IMR-90 (cell line): Measurements from ENCODE around the gene APOL2. TPM values are rescaled to one million over a fixed set of nuclear protein-coding genes. Genes with fewer than 3 reads are reported as not detected.
"Not testable (repeated sequence)": the region's sequence is repeated elsewhere in the genome, so short reads cannot be mapped to it uniquely, and the experiment has no call there.

Experiments used
- ATAC-seq: fragments of 200-7000 bp; cut with Tn5 transposase; 2 replicates; pipeline ENCODE4 v1.9.1; 2020; ENCODE audit warnings: low read depth, mild to moderate bottlenecking, moderate library complexity
- BruUV-seq: library from RNA; stranded (reverse); fragments of 400-500 nt; replicated peaks from 2 replicates; lab custom pipeline; 2021; lab: Mats Ljungman, UMichigan
- CTCF ChIA-PET: fragments of 300-600 bp; formaldehyde crosslinking; extraction: SDS; loops from one replicate; lab custom pipeline; 2021; ENCODE audit warnings: antibody characterized with exemption; lab: Yijun Ruan, JAX
- POLR2A ChIA-PET: fragments of 300-600 bp; sonication (Branson Sonifier 250); formaldehyde crosslinking; loops from one replicate; lab custom pipeline; 2022; ENCODE audit warnings: antibody characterized with exemption; ENCODE audit not compliant: unreplicated experiment; lab: Charles Lee
- DNase-seq: peaks from one replicate; pipeline ENCODE4 v3.0.0; 2013
- H2AFZ ChIP-seq: replicated peaks from 2 replicates; pipeline ENCODE3; 2013; ENCODE audit warnings: low read length, mild to moderate bottlenecking; ENCODE audit not compliant: poor library complexity
- H2AK5ac ChIP-seq: 2 replicates; pipeline ENCODE4 v1.6.1; 2013; ENCODE audit warnings: low read depth, low read length, inconsistent platforms
- H2AK9ac ChIP-seq: replicated peaks from 2 replicates; pipeline ENCODE3; 2013; ENCODE audit warnings: mild to moderate bottlenecking, low read depth, low read length, moderate library complexity; ENCODE audit not compliant: poor library complexity
- H2BK120ac ChIP-seq: 2 replicates; pipeline ENCODE4 v1.6.1; 2013; ENCODE audit warnings: low read depth, low read length, inconsistent platforms
- H2BK15ac ChIP-seq: 3 replicates; pipeline ENCODE4 v1.6.1; 2013; ENCODE audit warnings: low read depth, low read length, inconsistent platforms
- H2BK20ac ChIP-seq: 2 replicates; pipeline ENCODE4 v1.6.1; 2013; ENCODE audit warnings: low read depth, mild to moderate bottlenecking, inconsistent platforms, low read length, moderate library complexity
- H2BK5ac ChIP-seq: 2 replicates; pipeline ENCODE4 v1.6.1; 2013; ENCODE audit warnings: mild to moderate bottlenecking, low read depth, low read length, inconsistent platforms; ENCODE audit not compliant: poor library complexity, severe bottlenecking
- H3K14ac ChIP-seq: replicated peaks from 2 replicates; pipeline ENCODE4 v1.6.1; 2013; ENCODE audit warnings: low read depth, low read length, inconsistent platforms
- H3K18ac ChIP-seq: 2 replicates; pipeline ENCODE4 v1.6.1; 2013; ENCODE audit warnings: low read depth, low read length, control low read depth
- H3K23ac ChIP-seq: 2 replicates; pipeline ENCODE4 v1.6.1; 2013; ENCODE audit warnings: low read depth, low read length, inconsistent platforms
- H3K27ac ChIP-seq: 2 replicates; pipeline ENCODE4 v1.5.1; 2013; ENCODE audit warnings: mild to moderate bottlenecking, control low read depth, low read length; ENCODE audit not compliant: insufficient read depth
- H3K27me3 ChIP-seq: 2 replicates; pipeline ENCODE4 v1.6.1; 2013; ENCODE audit warnings: low read length; ENCODE audit not compliant: control insufficient read depth, insufficient read depth
- H3K36me3 ChIP-seq: 2 replicates; pipeline ENCODE4 v1.6.1; 2013; ENCODE audit warnings: low read length, mixed read lengths; ENCODE audit not compliant: control insufficient read depth, insufficient read depth
- H3K4ac ChIP-seq: 2 replicates; pipeline ENCODE4 v1.6.1; 2013; ENCODE audit warnings: low read depth, low read length, inconsistent platforms
- H3K4me1 ChIP-seq: 2 replicates; pipeline ENCODE4 v1.6.1; 2013; ENCODE audit warnings: low read length, mixed read lengths; ENCODE audit not compliant: control insufficient read depth, insufficient read depth
- H3K4me2 ChIP-seq: 2 replicates; pipeline ENCODE4 v1.6.1; 2013; ENCODE audit warnings: low read depth, mild to moderate bottlenecking, control low read depth, low read length, moderate library complexity
- H3K4me3 ChIP-seq: 2 replicates; pipeline ENCODE4 v1.5.1; 2013; ENCODE audit warnings: low read depth, mild to moderate bottlenecking, control low read depth, low read length, moderate library complexity; ENCODE audit not compliant: insufficient read depth
- H3K56ac ChIP-seq: 2 replicates; pipeline ENCODE4 v1.6.1; 2013; ENCODE audit warnings: low read length, inconsistent platforms; ENCODE audit not compliant: insufficient read depth; ENCODE audit errors: extremely low read depth
- H3K79me1 ChIP-seq, 2 experiments: 2 replicates each; pipeline ENCODE4 v1.6.1; 2013; ENCODE audit warnings: low read length in 2 of 2, inconsistent platforms in 1 of 2, low read depth in 1 of 2
- H3K9ac ChIP-seq: 2 replicates; pipeline ENCODE4 v1.6.1; 2013; ENCODE audit warnings: low read depth, low read length, control low read depth
- H3K9me1 ChIP-seq: 2 replicates; pipeline ENCODE4 v1.6.1; 2013; ENCODE audit warnings: low read length, inconsistent platforms; ENCODE audit not compliant: insufficient read depth
- H3K9me3 ChIP-seq: 2 replicates; pipeline ENCODE4 v1.6.1; 2013; ENCODE audit warnings: low read length; ENCODE audit not compliant: control insufficient read depth, insufficient read depth
- H4K20me1 ChIP-seq: 2 replicates; pipeline ENCODE4 v1.6.1; 2013; ENCODE audit warnings: low read length, inconsistent platforms; ENCODE audit not compliant: insufficient read depth
- H4K5ac ChIP-seq: 2 replicates; pipeline ENCODE4 v1.6.1; 2013; ENCODE audit warnings: mild to moderate bottlenecking, low read depth, low read length, control low read depth
- H4K8ac ChIP-seq, 2 experiments: 2 replicates each; pipeline ENCODE4 v1.6.1; 2013; ENCODE audit warnings: low read depth in 2 of 2, low read length in 2 of 2, control low read depth in 1 of 2, inconsistent platforms in 1 of 2
- H4K91ac ChIP-seq: 2 replicates; pipeline ENCODE4 v1.6.1; 2013; ENCODE audit warnings: low read depth, low read length, inconsistent platforms; ENCODE audit not compliant: insufficient read depth
- FOS ChIP-seq: fragments of 150-350 bp; IDR thresholded peaks from 2 replicates; pipeline ENCODE4 v1.6.1; 2016; ENCODE audit warnings: low read depth, low read length
- RAD21 ChIP-seq: IDR thresholded peaks from 2 replicates; pipeline ENCODE4 v1.6.1; 2012; ENCODE audit warnings: low read length, improper control_type of control experiment
- SMC3 ChIP-seq: fragments of 150-350 bp; IDR thresholded peaks from 2 replicates; pipeline ENCODE4 v1.6.1; 2016; ENCODE audit warnings: low read depth, mild to moderate bottlenecking, antibody characterized with exemption, low read length, moderate library complexity
- WGBS, 2 experiments: methylation state at CpG; one replicate each; pipeline versions ENCODE4 v1.1.5 to v1.1.7; 2013; ENCODE audit warnings: missing lambda C conversion rate in 2 of 2; ENCODE audit not compliant: insufficient read length in 1 of 2; ENCODE audit errors: extremely low coverage in 2 of 2; 5-methylcytosine and 5-hydroxymethylcytosine counted together
- dilution Hi-C: fragments of 300-500 bp; cut with HindIII; formaldehyde crosslinking; loops from one replicate; pipeline ENCODE4 v1.14.3; 2018; ENCODE audit warnings: low sequenced_read_pairs; ENCODE audit not compliant: unreplicated experiment
- in situ Hi-C: fragments of 300-500 bp; cut with MboI; formaldehyde crosslinking; loops from 3 replicates; pipeline ENCODE4 v1.14.3; 2019; ENCODE audit warnings: low sequenced_read_pairs, inconsistent platforms, mixed read lengths
- intact Hi-C: fragments of 100-400 bp; cut with micrococcal nuclease; formaldehyde crosslinking; loops from 2 replicates; pipeline ENCODE4 v1.10.0; 2022
- polyA plus RNA-seq, 3 experiments: library from polyadenylated mRNA; depleted of rRNA; stranded (reverse); fragments of >200 nt; gene quantifications; 2 replicates each; pipeline ENCODE4 v1.2.3, GENCODE V29; 2012; ENCODE audit warnings: low replicate concordance in 1 of 3
- total RNA-seq: library from RNA; depleted of rRNA; stranded (reverse); fragments of >200 nt; gene quantifications from 2 replicates; pipeline ENCODE4 v1.2.3, GENCODE V29; 2012
- TF ChIP-seq, protein P1 (sequence below): conservative IDR thresholded peaks from 2 replicates; pipeline ENCODE4 v1.5.1; 2012; ENCODE audit warnings: mild to moderate bottlenecking, low read depth, low read length, improper control_type of control experiment

APOL2 gene
- total and polyA plus RNA-seq, 2 of the 4 experiments (the other 2 are of a cell fraction): 13.1 to 57.5 TPM

DNA sequence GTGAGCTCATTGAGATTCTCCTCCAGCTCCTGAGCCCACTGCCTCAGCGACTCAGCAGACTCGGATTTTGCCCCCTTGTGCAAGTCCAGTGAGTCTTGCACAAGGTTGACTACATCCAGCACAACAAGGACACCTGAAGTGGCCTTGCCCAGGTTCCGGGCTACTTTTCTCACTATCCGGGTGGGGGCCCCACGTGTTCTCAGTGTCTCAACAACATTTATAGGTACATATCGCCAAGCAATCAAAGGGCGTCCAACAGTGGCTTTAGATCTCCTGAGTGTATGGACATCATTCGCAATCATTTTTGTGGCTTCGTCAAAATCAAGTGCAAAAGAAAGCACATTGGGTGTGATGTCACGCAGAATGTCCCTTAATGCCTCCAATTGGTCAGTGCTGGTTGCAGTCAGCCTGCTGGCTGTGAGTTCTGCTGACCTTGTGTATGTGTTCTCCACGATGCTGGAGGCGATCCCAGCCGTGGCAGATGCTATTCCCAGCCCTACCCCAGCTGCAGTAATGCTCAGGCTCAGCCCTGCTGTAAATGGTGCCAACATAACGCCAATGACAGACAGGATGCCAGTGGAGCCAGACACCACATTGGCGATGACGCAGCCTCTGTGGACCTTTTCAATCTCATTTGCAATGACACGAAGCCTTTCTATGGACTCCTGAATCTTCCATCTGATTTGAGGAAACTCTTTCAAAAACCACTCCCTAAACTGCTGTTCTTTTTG is 48.1 kb downstream of the APOL2 start:
- no peak overlapping the region for H3K9ac ChIP-seq
- H3K23ac ChIP-seq: no peak overlapping the region
- no peak overlapping the region for H2AK9ac ChIP-seq
- H4K91ac ChIP-seq: no peak overlapping the region
- peaks cover 10% of the 10 kb centered on the region; the same call in 1 of the 2 replicates for H3K27me3 ChIP-seq
- H3K36me3 ChIP-seq: no peaks in the 10 kb centered on the region
- ChIA-PET CTCF (interaction anchor here (0.6 to 1.1 kb wide), 2 partner anchors 18 to 105 kb away, joined by 3 to 5 read pairs; no protein-coding TSS in a partner anchor), POLR2A (no interaction called here)
- H3K4me3 ChIP-seq: no peak overlapping the region
- no peak overlapping the region for H3K18ac ChIP-seq
- H3K27ac ChIP-seq: no peak overlapping the region
- no peaks in the 10 kb centered on the region for H3K9me3 ChIP-seq
- H4K20me1 ChIP-seq: no peaks in the 10 kb centered on the region
- TF ChIP-seq SMC3: no peak
- TF ChIP-seq, protein P1, sequence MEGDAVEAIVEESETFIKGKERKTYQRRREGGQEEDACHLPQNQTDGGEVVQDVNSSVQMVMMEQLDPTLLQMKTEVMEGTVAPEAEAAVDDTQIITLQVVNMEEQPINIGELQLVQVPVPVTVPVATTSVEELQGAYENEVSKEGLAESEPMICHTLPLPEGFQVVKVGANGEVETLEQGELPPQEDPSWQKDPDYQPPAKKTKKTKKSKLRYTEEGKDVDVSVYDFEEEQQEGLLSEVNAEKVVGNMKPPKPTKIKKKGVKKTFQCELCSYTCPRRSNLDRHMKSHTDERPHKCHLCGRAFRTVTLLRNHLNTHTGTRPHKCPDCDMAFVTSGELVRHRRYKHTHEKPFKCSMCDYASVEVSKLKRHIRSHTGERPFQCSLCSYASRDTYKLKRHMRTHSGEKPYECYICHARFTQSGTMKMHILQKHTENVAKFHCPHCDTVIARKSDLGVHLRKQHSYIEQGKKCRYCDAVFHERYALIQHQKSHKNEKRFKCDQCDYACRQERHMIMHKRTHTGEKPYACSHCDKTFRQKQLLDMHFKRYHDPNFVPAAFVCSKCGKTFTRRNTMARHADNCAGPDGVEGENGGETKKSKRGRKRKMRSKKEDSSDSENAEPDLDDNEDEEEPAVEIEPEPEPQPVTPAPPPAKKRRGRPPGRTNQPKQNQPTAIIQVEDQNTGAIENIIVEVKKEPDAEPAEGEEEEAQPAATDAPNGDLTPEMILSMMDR: no peak
- TF ChIP-seq RAD21: no peak
- TF ChIP-seq FOS: no peak
- peaks cover 0 to 3% of the 10 kb centered on the region in 2 experiments; a peak in 1 of 4 replicates for H3K79me1 ChIP-seq
- H3K9me1 ChIP-seq: no peaks in the 10 kb centered on the region
- peaks cover 3% of the 10 kb centered on the region for H3K4me1 ChIP-seq
- ATAC-seq: peak; percentile 70
- H3K4me2 ChIP-seq: no peak overlapping the region
- WGBS, 2 experiments: 72% methylated on average over 6 of the region's 17 CpGs; no CpG with 5 or more reads in 1 of the 2 experiments
- peak; percentile 64 for DNase-seq
- H2BK5ac ChIP-seq: no peak overlapping the region
- H2AK5ac ChIP-seq: no peak overlapping the region
- H4K8ac ChIP-seq: no peak overlapping the region
- in situ Hi-C loops (loop anchor here (10.0 kb wide), 1 partner anchor 294 kb away; the partner anchor contains the start of gene TXN2), intact Hi-C loops (no loop called here), dilution Hi-C loops (no loop called here)
- no peak overlapping the region for H4K5ac ChIP-seq
- peak overlapping the region; percentile 26 for H2AFZ ChIP-seq
- H3K14ac ChIP-seq: no peak overlapping the region
- no peak overlapping the region for H3K56ac ChIP-seq
- H2BK20ac ChIP-seq: no peak overlapping the region
- BruUV-seq: no TSS peak
- no peak overlapping the region for H2BK120ac ChIP-seq
- H3K4ac ChIP-seq: no peak overlapping the region
- no peak overlapping the region for H2BK15ac ChIP-seq

DNA sequence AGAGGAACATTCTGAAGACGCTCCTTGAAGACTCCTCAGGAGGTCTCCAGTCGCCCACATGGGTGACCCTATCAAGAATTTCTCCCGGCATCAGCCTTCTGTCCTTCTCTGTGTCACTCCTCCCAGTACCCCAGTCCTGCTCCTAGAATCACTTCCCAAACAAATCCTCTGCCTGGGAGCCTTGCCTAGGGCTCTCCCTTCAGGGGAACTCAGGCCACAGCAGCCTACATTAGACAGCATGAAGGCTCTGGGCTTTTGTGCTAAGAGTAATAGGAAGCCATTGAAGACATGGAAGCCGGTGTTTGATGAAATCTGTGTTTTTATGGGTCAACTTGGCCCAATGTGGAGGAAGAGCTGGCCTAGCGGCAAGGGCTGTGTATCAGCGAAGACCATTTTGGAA is 51.5 kb downstream of the APOL2 start:
- H3K14ac ChIP-seq, in situ Hi-C loops, H3K9ac ChIP-seq, H3K9me3 ChIP-seq, DNase-seq, H3K4ac ChIP-seq, H4K20me1 ChIP-seq, H3K4me1 ChIP-seq, H2AK9ac ChIP-seq, H2BK20ac ChIP-seq, H3K4me3 ChIP-seq, intact Hi-C loops, ATAC-seq, H3K4me2 ChIP-seq, H3K18ac ChIP-seq, H3K56ac ChIP-seq, BruUV-seq, H2AFZ ChIP-seq, H3K9me1 ChIP-seq, H2BK120ac ChIP-seq, H2BK15ac ChIP-seq, H2AK5ac ChIP-seq, H3K79me1 ChIP-seq, H4K91ac ChIP-seq, H3K23ac ChIP-seq, H4K5ac ChIP-seq, POLR2A ChIA-PET, H3K27ac ChIP-seq, H3K36me3 ChIP-seq, H2BK5ac ChIP-seq, dilution Hi-C loops, H4K8ac ChIP-seq, CTCF ChIA-PET: not testable (repeated sequence)
- 94% methylated on average over 3 of the region's 6 CpGs; no CpG with 5 or more reads in 1 of the 2 experiments for WGBS, 2 experiments
- H3K27me3 ChIP-seq: peaks cover 36% of the 10 kb centered on the region
